HG03520 (cell line): ENCODE data around the gene ICE1.
"Not testable (repeated sequence)": the region's sequence is repeated elsewhere in the genome, so short reads cannot be mapped to it uniquely, and the experiment has no call there.

Experiments used
- ATAC-seq: cut with Tn5 transposase; IDR thresholded peaks from one replicate; pipeline ENCODE4 v1.9.1; 2021; ENCODE audit warnings: mild to moderate bottlenecking, moderate library complexity; ENCODE audit not compliant: unreplicated experiment

Gene ICE1, protein sequence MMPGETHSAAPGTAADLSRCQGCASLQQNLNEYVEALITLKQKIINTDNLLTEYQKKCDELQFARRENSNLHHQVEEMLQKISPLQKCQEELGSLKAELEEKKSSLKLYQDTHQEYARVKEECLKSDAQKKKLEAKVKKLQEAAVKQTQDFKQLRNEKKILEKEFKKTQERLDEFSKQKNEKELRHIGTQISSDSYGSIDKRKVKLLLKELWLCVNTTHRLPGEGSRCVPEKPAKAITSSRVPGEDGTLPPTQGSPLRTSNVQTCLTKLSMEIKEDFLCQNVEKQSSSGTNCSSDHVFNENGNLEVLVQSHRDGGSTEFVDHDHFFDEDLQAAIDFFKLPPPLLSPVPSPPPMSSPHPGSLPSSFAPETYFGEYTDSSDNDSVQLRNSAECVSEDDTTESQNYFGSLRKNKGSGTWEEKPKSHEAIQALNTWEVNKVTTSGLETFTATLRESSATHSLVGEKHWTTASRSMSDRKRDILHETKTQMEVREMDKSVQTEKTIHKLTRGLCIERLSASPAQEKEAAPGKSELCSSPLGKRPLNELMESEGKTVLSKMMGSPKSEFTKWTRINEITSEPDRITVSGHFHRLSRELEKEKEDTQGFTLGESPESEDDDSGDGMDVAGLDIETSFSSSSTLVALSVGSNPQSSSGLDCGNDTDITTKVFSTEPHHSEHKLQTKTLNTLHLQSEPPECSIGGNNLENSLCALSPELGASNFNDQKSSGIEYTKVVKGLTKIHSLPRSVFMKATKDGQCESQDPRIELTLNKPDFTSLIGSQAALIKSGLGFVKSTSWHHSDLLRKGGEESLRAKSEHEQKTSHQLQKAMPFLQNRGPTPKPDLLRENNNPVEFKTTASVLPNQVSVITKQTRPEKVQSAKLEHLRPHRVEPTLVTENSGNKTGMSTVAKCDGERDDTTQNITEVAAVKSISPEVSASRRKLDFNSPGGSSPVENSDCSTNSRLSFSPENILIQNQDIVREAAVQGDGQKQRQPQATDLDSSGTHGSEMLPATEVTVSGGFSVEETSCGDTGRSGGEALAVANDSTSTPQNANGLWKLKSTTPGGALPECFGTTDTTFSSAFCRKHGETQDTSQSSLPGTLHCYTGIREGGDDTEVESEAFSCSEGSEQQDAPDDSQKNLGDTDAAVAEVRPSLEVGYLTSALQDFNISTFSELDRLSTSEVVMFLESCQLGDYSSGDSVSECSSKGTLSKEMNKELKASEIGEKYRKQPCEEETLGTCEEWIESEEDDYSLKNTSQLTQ (N-terminal part only)

DNA sequence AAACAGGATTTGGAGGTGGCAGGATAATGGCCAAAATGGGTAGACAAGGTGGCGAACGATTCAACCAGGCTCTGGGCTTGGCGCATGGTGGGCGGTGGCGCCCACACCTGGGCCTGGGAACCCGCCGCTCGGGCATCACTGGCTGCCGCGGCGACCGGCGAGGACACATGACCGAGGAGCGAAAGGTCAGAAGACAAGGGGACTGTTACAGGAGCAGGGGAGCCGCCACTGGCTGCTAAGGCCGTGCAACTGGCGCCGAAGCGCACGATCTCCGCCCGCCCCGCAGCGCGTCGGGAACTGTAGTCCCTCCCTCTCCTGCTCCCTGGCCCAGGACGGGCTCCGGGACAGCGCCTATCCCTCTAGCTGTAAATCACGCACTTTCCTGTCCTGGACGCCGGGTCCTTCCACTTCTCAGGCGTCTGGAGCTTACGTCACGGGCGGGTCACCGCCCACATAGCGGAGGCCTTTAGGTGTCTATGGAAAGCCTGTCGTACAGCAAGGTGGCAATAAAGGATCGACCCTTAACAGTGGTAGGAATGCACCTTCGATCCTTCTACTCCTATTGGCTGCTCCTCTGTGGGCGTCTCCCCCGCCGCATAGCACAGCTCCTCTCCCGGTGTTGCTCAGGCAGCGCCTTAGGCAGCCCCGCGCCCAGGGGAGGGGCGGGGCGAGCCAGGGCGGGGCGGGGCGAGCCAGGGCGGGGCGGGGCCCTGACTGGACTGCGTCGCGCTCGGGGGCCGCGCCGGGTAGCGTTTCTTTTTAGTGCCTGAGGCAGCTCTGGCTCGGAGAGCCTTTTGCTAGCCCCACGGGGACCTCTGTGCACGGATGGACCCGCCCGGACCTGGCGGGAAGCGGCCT is at the start of gene ICE1:
ICE1 (plus strand) TSS at position 717 of the 858 bp plus-strand sequence. CDS start 239 bp downstream, outside the sequence.
- peak; percentile 63 for ATAC-seq

DNA sequence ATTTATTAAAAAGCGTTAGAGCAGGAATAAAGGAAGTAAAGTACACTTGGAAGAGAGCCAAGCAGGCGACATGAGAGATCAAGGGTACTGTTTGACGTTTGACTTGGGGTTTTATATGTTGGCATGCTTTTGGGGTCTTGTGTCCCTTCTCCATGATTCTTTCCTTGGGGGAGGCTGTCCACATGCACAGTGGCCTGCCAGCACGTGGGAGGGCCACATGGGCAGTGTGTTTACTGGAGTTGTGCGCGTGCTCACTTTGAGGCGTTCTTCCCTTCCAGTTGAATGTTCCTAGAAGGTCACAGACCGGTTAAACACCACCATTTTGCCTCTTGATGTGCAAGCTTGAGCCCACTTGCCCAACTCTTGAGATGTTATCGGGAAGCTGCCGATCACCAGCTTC is 49.5 kb upstream of the ICE1 start:
- no peak for ATAC-seq

DNA sequence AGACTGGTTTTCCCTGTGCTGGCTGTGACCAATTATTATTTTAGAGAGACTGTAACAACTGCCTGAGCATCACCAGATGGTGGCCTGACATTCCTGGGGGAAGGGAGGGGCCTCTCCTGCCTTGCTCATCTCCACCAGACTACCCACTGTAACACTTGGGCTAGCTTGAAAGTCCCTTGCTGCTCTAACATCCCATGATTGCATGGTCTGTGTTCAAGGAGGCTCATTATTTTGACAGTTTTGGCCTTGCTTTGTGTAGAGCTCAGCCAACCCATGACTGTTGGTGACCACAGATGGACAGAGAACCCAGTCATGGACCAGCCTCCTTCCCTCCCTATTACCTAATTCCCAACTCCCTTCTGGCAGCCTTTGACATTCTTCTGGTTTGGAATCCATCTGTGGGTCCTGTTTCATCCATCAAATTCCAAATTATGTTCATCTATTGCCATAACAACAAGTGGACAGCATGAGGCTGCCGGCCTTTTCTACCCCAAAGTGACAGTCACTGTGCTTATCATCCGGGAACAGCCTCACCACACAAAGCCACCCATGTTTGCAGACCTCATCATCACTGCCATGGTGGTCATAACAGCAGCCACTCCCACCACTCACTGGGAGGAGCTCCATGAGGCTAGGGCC is 49.0 kb upstream of the ICE1 start:
- no peak for ATAC-seq

DNA sequence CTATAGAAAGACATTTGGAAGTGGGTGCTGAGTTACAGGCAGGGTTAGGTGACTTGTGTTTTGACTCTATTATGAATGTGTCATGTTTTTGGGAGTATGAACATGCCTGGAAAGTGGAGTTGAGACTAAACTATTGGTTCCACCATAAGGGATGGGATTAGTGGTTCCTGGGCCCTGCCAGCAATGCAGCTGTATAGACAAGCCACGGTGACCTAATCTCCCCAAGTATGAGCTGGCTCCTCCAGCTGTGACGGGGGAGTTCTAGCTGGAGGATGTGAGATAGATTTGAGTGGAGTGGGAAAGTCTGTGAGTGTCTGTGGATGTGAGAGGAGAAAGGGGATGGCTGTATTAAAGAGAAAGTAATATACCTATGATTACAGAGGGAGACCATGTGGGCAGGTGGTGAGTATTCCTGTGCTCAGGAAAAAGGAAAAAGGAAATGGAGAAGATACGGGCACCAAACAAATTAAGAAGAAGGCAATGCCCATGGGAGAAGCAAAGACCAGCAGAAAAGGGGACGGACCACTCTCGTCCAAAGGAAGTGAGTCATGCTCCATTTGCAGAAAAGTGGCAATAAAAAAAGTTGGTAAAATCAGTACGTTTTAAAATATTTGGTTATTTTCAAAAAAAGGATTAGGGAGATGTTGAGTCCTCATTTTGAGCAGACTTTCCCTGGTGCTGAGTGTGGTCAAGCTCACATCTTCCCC is 48.3 kb upstream of the ICE1 start:
- no peak for ATAC-seq

DNA sequence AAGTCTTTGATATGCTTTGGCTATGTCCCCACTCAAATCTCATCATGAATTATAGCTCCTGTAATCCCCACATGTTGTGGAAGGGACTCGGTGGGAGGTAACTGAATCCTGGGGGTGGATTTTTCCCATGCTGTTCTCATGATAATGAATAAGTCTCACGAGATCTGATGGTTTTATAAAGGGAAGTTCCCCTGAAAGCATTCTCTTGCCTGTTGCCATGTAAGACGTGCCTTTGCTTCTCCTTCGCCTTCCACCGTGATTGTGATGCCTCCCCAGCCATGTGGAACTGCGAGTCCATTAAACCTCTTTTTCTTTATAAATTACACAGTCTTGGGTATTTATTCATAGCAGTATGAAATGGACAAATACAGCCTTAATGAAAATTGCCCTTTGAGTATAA is 44.7 kb upstream of the ICE1 start:
- no peak for ATAC-seq

DNA sequence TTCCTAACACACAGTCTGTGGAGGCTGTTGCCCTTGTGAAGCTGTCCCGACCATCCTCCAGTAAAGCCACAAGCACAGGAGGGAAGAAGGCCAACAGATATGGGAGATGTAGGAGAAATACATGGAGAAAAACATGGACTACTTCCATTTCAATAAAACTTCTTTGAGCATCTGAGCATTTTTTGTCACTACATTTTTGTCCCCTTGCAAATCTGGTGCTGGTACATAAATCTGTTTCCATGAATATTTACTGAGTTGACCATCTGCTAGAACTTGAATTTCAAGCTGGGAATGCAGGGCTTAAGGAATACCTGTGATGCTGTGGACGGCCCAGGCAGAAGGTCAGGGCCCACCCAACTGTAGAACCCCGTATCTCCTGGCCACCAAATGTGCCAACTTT is 43.9 kb upstream of the ICE1 start:
- ATAC-seq: no peak

DNA sequence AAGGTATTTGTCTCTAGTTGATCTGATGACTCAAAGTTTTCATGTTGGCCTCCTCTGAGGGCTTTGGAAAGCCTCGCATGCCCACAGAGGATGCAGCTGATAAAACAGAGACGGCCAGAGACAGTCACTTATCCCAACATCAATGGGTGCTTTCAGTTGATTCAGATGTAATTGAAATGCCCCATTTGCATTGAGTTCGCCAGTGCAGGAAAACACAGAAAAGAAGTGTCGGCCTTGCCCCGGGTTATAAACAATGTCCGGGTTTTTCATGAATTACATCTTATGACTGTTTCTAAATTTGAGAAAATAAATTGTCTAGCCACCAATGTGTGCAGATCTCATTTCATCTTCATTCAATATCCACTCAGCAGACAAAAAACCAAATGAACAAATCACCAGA is 42.2 kb upstream of the ICE1 start:
- no peak for ATAC-seq

DNA sequence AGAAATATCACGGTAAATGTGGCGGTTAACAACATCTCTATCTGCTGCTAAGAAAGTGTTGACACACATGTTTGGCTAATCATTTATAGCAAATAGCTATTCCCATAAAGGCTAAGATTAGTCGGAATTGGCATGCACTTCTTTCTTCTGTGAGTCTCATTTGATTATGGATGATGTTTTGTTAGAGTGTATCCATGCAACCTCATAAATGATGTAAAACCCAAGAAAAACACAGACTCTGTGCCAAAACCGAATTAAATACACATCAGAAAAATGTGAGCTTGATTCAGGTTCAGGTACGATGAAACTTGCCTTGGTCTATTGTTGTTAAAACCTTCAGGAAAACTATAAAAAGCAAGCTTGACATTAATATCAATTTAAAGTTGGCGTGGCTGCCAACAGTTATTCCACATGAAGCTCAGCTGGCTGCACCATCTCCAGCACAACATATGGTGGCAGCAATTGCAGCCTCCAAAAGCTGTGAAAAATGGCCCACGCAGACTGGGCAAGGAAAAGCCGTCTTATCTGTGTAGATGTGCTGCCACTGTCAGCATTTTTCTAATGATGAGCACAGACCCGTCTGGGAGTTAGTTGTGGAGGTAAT is 41.1 kb upstream of the ICE1 start:
- no peak for ATAC-seq

DNA sequence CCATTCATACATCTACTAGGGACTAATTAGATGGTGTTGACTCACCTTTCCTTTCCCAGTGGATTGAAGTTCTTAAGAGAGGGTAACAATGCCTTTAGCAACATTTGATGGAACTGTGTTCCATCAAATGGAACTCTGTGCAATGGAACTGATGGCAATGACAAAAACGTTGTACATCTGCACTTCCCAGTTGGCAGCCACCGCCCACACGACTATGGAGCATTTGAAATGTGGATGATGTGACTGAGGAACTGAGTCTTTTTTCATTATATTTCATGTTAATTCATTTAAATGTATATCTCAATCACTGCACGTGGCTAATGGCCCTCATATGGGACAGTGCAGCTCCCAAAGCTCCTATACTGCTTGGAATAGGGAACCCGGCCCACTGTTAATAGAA is 39.0 kb upstream of the ICE1 start:
- no peak for ATAC-seq

DNA sequence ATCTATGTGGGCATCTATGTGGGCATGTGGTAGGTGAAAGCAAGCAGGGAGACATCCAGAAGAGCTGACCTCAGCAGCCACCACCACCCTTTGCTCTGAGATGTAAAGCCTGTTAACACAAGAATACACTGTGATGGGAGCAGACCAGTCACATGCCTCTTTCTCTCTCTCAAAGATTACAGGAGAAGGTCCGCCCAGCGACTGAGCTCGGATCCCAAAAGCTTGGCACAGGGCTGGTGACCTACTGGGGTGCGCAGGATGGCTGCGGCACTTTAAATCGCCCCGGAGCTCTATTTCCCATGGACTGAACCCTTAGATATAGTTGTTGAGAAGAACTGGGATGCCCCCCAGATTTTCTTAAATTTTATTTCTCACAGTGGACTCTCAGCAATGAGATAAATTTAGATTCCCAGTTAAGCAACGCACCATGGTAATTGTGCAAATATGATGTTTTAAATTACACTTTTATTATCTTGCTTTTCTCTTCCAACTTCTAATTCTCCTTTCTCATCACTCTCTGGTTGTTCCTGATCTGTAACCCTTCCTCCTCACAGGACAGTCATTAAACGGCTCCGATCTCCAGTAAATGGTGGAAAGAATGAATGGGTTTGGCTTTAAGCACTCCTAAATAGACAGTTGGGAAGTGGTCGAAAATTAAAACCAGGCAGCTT is 37.7 kb upstream of the ICE1 start:
- ATAC-seq: no peak

DNA sequence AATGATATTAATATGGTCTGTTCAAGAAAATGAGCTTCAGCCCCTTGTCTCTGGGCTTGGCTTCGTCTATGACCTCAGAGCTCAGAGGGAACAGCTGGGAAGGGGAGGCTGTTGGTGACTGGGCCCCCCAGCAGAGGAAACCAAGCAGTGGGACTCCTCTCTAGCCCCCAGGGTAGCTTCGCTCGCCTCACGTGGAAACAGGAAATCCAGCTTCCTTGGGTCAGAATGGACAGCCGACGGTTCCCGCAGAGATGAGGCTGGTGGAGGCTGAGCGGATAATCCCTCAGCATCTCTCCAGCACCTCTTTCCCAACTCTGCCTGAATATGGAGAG is 37.2 kb upstream of the ICE1 start:
- ATAC-seq: no peak

DNA sequence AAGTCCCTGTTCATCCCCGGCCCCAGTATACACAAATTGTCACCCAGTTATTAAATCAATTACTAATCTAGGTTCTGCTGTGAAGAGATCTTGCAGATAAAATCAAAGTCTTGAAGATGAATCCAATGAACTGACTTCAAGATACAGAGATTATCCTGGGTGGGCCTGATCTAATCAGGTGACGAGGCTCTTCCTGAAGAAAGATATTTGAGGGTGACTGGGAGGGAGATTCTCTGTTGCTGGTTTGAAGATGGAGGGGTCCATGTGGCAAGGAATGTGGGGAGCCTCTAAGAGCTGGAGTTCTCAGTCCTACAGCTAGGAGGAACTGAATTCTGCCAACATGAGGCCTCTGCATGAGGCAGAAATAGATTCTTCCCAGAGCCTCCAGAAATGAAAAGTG is 36.1 kb upstream of the ICE1 start:
- no peak for ATAC-seq

DNA sequence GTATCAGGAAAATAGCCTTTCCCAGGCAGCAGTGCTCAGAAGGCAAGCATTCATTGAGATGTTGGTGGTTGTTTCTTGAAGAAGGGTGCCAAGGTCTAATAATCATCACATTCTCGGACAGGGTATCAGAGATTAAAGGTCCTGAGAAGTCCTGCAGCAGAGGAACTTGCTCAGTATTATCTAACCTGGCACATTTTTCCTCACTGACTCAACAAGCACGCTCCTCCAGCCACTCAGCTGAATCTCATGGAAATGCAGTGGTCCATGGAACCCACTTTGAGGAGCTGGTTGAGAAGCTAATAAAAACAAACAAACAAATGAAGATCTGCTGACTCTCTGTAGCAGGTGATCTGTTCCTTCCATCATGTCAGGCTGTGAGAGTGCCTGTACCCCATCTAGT is 35.3 kb upstream of the ICE1 start:
- ATAC-seq: no peak

DNA sequence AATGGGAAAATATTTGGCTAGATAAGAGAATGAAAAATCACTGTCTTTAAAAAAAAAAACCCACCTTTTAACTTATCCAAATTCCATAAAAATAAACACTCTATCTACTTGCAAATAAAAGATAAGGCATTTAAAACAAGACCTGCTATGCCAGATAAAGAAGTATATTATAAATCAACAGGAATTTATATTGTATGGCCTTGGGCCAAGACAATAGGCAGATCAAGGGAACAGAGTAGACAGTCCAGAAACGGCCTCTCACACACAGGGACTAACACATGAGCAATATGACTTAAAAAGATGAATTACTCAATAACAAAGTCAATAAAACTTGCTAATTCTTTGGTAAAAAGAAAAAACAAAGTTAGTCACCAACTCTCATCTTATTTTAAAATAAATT is 34.7 kb upstream of the ICE1 start:
- no peak for ATAC-seq

DNA sequence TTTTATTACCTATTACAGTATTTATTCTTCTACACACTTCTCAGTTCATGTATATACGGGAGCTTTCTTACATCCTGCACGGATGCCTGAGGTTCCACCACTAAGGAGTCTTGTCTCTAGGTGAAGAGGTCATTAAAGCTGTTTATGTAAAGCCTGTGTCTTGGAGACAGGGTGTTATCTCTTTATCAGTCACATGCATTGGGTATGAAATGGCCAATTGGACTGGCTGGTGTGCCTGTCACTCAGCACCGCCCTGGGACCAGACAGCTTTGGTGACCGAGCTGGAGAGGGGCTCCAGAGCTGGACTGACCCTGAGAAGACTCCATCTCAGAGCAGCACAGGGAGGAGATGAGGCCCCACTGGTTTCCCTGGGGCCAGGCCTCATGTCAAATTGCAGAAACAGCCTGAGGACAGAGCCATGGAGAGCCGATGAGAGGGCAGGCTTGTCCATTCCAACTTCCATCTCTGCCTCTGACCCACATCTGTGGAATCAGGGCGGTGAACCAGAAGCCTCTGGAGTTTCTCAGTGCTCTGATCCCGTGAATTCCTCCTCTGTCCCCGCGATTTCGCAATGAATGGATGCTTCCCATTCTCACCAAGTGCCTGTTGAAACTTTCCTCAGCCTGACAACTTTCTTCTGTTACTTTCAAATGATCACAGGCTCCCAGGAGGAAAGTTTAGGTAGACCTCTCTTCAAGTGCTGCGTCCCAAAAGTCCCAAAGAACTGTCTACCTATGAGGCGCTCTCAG is 32.2 kb upstream of the ICE1 start:
- ATAC-seq: not testable (repeated sequence)

DNA sequence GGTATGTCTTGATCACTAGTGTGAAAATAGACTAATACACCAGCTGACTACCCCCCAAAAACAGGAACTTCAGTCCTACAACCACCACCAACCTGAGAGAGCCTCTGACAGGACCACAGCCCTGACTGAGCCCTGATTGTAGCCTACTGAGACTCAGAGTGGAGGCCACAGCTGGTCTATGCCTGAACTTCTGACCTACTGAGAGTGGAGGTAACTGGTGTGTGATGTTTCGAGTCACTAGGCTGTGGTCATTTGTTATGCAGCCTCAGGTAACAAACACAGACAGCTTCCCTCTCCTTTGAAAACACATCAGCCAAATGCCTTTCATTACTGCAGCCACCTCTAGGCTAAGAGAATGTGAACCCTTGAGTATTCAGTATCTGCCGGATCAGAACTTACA is 30.0 kb upstream of the ICE1 start:
- ATAC-seq: not testable (repeated sequence)

DNA sequence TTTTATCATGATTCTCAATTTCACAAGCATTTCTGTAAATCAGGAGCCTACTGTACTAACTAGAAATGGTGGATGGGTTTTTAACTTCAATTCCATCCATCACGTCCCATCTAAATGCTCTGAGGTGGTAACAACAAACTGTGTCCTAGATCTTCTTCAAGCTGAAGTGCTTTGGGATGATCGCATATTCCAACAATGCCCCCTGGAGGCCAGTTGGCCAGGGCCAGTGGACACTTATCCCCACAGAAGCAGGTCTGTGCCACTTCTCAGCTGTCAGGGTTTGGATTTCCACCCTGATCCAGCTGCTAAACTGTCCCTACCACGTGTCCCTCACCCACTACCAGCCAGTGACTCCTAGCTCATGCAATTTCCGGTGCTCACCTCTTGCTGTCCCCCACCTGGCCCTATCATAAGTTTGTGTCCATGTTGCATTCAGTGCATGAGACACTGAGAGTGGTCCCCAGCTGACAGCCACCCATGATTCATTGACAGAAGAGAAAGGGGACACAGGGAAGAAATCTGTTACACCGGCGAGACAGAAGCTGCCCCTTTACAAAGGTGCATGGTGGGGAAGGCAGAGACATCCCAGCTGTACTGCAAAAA is 28.0 kb upstream of the ICE1 start:
- ATAC-seq: not testable (repeated sequence)
